ENCODE data around the gene ZFAND6.
"Not testable (repeated sequence)": the region's sequence is repeated elsewhere in the genome, so short reads cannot be mapped to it uniquely, and the experiment has no call there.

Gene ZFAND6

DNA sequence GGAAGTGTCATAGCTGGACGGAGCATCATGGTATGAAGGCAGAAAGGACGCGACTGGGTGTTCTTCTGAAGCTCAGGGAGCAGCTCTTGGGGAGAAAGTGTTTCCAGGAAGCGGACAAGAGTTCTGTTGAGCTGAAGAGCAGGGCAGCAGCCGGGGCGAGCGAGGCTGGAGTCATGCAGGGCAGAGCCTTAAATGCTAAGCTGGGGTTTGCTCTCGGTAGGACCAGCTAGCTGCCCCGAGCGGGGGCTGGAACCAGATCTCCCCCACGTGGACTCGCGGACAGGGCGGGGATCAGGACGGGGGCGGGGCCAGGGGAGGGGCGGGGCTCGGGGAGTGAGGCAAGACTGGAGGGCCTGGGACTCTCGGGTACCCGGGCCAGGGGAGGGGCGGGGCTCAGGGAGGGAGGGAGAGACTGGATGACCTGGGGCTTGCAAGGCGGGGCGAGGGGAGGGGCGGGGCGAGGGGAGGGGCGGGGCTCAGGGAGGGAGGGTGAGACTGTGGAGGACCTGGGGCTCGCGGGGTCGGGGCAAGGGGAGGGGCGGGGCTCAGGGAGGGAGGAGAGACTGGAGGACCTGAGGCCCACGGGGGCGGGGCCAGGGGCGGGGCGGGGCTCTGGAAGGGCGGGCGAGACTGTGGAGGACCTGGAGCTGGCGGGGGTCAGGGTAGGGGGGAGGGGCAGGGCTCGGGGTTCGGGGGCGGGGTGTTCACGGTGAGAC, 92.9 kb downstream of the ZFAND6 start:
- peak; percentile 56 to 72 for DNase-seq

DNA sequence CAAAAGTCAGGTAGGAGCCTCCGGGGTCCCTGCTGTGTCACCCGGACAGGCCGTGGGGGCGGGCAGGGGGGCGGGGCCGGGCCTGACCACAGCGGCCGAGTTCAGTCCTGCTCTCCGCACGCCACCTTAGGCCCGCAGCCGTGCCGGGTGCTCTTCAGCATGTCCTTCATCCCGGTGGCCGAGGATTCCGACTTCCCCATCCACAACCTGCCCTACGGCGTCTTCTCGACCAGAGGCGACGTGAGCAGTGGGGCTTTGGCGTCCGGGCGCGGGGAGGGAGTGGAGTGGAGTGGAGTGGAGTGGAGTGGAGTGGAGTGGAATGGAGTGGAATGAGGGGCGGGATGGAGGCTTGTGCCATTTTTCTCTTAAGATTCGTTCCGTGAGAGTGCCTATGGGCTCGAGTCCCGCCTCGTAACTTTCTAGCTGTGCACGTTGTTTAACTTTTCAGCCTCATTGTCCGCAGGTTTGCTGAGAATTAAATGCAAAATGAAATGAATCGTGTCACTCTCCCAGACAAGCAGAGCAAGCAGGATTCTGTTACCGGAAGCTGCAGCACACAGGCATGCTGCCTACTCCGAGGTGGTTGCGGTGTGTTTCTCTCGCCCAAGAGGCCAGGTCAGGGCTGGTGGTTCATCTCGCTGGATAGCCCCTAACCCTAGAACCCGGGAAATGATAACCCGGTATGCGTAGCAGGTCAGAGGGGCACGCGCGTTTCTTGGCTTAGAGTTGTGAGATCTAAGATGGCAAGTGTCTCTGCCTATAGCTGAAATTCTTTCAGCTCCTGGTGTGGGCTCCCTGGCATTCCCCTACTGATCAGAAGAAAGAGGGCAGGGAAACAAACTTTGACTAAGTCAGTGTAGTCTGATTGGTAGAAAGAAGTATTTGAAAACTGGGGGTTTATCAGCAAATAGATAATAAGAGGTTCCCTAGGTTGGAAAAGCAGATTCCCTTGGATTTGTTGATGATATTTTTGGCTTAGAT, 93.7 kb downstream of the ZFAND6 start, which contains the start of gene FAH:
Gene FAH, plus strand, starts transcription at position 104 of the 981 bp plus-strand sequence. Its CDS starts 56 bp downstream, at position 160.
- no peak for DNase-seq

DNA sequence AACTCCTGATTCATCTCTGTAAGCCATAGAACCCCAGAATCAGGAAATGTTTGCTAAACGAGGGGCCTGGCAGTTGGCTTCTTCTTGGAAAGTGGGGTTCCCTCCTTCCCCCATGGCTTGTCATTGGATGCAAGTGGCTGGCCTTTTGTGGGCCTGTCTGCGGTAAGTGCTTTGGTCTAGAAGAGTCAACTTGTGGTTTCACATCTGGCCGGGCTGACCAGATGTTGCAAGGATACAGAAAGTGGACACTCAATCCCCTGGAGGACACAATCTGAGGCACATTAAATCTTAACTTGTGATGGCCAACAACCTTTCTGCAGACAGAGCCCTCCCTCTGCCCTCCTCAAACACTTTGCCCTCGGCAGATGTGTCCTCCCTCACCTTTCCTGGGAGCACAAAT, 94.4 kb downstream of the ZFAND6 start:
- DNase-seq, result no peak

DNA sequence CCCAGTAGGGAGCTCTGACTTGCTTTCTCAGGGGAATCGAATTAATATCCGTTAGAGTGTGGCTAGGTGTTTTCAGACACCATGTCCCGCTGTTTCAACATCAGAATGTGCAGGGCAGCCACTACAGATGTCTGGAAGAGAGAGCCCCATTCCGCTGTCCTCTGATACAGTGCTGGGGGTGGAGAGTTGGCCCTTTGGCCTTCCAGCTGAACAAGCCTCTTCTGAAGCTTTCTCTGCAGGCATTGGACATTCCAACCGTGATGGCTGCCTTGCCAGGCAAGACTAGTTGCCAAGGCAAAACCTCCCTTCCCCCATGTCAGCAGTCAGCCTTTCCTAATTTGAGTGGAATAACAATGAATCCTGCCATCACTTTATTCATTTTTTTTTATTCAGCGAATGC, 94.9 kb downstream of the ZFAND6 start:
- DNase-seq, result no peak

DNA sequence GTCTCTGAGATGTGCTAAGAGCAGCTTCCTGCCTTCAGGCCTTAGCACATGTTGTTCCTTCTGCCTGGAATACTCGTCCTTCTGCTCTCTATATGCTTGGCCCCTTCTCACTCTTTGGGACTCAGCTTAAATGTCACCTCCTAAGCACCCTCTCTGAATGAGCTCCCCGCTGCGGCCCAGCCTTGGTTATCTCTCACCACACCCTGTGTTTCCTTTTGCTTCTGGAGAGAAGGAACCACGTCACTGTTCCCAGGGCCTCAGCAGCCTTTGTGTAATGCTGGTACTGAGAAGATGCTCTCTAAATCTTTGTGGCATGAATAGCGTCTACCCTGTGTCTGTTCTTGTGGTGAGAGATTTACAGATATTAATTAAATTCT, 95.5 kb downstream of the ZFAND6 start:
- DNase-seq, result no peak

DNA sequence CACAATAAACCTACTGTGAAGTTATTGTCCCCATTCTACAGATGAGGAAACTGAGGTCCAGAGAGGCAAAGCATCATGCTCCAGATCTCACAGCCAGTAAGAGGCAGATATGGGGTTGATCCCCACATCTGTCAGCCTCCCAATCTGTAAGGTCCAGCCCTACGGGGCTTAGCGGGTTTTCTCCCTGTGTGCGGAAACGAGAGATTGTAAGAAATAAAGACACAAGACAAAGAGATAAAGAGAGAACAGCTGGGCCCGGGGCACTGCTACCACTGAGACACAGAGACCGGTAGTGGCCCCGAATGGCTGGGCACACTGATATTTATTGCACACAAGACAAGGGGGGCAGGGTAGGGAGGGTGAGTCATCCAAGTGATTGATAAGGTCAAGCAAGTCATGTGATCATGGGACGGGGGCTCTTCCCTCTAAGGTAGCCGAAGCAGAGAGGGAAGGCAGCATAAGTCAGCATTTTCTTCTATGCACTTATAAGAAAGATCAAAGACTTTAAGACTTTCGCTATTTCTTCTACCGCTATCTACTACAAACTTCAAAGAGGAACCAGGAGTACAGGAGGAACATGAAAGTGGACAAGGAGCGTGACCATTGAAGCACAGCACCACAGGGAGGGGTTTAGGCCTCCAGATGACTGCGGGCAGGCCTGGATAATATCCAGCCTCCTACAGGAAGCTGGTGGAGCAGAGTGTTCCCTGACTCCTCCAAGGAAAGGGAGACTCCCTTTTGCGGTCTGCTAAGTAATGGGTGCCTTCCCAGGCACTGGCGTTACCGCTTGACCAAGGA, 96.1 kb downstream of the ZFAND6 start:
- not testable (repeated sequence) for DNase-seq

DNA sequence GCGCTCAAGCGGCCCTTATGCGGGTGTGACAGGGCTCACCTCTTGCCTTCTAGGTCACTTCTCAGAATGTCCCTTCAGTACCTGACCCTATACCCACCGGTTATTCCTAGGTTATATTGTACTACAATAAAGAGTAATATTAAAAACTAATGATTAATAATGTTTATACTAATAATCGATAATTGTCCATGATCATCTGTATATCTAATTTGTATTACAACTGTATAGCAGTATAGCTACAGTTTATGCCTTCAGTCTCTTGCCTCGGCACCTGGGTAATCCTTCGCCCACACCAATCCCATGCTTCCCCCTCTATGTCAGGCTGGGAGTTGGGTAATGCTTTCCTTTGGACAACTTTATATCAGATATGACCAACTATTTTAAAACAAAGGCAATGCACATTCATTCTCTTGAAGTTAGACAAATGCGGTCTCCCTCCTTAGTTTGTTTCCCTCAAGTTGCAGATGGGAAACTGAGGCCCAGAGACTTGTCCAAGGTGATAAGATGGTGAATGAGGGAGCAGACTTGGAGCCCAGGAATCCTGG, 96.8 kb downstream of the ZFAND6 start:
- no peak for DNase-seq

DNA sequence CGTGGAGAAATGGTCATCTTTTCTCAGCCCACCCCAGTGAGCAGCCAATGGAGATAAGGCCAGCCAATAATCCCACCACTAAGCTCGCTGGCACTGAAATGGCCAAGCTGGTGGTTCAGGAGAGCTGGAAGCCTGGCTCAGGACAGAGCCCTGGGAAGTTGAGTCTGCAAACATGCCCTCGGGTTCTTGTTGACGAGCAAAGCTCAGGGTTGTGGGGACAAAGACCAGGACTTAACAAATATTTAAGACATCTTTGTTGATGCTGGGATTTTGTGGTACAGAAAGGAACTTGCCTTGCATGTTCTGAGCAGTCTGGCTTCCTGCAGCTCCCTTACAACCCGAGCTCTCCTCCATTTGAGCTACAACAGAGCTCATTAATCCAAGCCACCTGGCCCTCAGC, 97.7 kb downstream of the ZFAND6 start:
- DNase-seq, result no peak

DNA sequence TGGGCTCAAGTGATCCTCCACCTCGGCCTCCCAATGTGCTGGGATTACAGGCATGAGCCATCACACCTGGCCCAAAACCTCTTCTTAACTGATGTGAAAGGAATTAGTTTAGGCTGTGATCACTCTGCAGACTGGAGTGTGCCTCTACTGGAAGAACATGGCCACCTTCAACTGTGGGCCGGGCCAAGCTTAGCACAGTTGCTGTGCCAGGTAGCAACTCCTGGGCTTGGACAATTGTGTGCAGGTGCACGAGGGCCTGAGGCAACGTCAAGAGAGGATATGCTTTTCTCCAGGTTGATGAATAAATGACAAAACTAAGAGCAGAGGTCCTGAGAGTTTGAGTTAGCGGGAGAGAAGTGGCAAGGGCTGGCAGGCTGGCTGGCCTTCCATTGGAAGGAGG, 99.8 kb downstream of the ZFAND6 start:
- no peak for DNase-seq

DNA sequence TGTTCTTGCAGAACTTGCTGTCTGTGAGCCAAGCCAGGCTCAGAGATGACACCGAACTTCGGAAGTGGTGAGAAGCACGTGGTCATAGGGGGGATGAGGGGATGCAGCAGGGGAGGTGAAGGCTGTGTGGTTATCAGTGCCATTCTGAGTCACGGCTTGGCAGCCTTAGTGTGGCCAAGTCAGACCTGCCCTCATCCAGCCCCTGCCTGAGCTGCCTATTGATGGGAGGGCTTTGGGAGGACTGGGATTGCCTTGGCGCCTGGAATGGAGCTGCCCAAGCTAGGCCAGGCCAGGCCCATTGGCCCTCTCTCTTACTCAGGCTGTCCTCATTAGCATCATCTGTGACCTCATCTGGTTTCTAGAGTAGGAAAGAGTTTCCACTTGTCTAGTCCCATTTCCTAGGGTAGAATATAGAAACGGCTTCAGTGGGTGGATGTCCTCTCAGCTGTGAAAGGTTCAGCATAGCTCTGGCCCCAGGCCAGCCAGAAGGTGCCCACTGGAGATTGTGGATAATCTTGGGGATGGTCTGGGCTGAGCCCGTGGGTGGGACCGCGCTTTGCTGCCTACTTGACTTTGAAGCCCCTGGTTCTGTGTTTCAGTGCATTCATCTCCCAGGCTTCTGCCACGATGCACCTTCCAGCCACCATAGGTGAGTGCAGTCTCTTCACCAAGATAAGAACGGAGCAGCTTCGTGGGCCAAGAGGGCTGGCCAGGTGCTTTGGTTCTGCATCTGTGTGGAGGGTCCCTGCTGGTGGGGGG, 100.5 kb downstream of the ZFAND6 start:
- DNase-seq, result no peak

DNA sequence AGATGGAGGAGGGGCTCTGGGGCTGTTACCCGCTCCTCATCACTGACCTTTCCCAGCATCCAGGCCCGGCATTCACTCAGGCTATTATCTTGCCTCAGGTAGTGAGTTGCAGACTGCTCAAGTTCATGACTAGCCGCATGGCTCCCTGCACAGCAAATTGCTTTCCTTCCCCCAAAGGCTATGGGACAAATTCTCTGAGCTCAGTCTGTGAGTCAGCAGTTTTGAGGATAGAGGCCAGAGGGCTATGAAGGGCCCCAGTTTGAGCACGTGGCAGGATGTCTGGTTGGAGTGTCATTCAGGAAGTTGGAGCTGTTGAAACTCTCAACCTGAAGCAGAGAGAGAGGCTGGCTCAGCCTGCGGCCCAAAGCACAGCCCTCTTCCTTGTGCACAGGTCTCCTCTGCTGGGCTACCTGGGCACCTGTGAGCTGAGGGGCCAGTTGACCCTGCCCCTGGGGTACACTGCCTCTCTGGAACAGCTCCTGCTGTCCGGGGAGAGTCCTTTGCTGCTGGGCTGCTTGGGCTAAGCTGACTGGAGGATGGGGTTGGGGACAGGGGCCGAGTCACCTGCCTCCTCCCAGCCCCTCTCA, 101.2 kb downstream of the ZFAND6 start:
- no peak for DNase-seq

DNA sequence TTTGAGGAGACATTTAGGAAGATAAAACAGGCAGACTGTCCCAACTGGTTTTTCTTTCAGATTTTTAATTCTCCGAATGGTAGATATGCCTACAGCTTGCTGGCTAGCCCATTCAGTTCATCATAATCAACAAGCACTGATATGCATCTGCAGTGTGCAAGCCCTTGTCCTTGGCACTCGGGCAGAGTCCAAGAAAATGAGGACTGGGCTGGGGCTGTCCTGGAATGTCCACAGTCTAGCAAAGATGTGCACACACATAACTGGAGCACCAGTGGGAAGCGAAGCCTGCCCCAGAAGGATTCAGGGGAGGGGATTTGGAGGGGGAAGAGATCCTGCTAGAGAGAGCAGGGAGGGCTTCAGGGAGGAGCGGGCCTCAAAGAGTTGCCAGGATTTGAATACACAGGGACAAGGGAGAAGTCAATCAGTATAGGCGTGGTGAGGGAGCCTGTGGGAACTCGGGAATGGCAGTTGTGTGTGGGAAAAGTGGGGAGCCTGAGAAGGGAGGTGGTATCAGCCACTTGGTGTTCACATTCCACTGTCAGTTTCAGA, 102.1 kb downstream of the ZFAND6 start:
- no peak for DNase-seq

DNA sequence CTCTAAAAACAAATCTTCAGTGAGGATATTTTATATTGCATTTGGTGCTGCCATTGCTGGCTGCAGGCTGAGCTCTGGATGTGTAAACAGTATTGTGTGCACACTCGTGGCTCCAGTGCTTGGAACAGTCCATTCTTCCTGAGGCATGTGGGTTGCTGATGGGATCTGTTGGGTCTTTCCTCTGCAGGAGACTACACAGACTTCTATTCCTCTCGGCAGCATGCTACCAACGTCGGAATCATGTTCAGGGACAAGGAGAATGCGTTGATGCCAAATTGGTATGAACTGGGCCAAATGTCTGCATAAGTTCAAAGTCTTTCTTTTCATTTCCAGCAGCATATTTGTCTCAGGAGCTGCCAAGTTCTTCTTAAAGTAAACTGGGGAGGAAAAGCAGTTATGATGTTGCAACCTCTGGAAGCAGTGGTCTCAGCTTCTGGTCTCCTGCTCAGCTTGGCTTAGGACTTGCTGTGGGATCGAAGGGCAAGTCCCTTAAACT, 102.6 kb downstream of the ZFAND6 start:
- no peak for DNase-seq

DNA sequence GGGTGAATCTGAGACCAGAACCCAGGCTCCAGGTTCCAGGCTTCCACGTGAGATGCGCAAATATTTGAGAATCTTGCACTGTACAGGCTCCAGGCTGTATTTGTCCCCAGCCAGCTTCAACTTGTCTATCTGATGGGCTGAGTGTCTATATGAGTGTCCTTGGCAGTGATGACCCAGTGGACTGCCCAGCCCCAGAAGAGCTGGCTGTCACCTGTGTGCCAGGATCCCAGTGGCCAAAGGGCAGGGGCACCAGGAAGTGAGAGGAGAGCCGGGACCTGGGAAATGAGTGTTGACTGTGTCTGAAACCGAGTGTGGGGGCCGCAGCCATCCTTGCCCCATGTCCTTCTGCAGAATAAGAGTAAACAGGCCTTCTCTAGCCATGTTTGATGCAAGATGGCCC, 103.7 kb downstream of the ZFAND6 start:
- no peak for DNase-seq

DNA sequence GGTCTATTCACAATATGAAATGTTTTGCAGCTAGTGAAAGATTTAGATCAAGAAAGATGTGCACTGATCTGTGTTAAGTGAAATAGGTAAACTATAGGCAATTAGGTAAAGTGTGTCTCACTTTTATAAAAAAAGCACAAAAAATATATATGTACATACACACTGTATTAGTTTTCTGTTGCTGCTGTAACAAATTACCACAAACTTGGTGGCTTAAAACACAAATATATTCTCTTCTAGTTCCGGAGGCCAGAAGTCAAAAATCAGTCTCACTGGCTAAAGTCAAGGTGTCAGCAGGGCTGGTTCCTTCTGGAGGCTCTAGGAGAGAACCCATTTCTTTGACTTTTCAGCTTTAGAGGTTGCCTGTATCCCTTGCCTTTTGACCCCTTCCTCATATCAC, 104.4 kb downstream of the ZFAND6 start:
- no peak for DNase-seq

DNA sequence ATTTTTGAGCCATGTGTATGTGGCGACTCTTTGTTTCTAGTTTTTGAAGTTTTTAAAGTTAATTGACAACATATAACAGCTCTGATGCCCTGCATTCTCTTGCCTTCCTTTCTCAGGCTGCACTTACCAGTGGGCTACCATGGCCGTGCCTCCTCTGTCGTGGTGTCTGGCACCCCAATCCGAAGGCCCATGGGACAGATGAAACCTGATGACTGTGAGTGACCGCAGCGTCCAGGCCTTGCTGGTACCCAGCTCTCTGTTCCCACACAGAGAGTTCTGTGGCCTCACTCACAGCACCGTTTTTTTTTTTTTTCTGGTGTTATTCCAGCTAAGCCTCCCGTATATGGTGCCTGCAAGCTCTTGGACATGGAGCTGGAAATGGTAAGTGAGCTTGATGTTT, 108.5 kb downstream of the ZFAND6 start:
- DNase-seq, result no peak

DNA sequence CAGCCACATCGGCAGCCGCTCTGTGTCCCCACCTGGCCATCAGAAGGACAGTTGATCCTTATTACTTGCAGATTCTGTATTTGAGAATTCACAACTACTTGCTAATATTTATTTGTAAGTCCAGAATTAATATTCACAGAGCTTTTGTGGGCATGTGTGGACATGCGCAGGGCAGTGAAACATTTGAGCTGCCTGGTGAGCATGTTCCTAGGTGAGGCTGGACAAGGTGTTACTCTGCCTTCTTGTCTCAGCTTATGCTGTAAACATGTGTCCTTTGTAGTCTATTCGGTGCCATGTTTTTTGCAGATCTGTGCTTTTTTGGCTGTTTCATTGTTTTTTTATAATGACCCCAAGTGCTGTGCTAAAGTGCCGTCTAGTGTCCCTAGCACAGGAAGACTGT, 108.9 kb downstream of the ZFAND6 start:
- no peak for DNase-seq

DNA sequence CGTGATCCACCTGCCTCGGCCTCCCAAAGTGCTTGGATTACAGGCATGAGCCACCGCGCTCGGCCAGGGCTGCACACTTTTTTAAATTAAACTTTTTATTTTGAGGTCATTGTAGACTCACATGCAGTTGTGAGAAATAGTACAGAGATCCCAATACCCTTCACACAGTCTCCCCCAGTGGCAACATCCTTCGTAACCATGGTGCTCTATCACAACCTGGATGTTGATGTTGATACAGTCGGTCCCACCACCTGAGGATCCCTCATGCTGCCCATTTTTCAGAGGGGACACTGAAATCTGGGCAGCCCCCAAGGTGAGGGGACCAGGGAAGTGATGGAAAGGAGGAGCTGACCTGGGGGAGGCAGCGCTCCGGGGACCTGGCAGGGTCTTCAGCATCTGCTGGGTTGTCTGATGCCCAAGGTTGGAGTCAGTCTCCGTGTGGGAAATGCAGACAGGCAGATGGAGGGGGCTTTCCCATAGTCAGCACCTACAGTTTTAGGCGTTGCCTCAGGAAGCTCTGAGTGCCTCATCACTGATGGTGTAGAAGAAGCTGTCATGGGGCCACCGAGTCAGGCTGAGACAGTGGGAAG, 110.4 kb downstream of the ZFAND6 start:
- no peak for DNase-seq

DNA sequence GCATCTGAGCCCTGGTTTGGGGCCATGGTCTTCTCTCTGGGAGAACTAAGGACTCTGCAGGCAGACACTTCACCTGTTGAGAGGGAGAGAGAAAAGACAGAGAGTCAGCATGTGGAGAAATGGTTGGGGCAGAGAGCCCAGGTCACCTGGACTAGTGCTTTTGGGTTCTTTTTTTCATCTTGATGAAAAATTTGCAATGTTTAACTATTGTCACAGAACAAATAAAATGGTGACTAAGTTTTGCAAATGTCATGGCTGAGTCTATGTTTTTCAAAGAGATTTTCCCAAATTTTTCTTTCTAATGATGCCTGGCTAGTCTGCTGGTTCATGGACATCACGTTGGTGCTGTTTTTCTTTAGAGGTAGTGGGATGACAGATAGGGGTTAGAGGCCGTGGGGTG, 111.1 kb downstream of the ZFAND6 start:
- no peak for DNase-seq

DNA sequence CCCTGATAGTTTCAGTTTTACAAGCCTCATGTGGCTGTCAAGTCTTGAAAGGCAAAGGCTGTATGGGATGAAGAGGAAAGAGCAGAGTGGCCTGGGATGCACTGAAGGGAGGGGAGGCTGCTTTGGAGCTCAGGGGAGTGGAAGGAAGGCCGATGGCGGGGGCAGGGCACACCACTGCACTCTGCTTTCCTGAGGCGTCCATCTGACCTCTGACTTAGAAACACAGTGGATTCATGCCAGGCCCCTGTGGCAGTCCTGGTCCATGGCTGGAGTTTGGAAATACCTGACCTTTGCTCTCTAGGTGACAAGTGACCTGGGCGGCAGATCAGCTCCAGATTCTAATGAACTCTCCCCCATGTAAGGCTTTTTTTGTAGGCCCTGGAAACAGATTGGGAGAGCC, 112.3 kb downstream of the ZFAND6 start:
- no peak for DNase-seq

DNA sequence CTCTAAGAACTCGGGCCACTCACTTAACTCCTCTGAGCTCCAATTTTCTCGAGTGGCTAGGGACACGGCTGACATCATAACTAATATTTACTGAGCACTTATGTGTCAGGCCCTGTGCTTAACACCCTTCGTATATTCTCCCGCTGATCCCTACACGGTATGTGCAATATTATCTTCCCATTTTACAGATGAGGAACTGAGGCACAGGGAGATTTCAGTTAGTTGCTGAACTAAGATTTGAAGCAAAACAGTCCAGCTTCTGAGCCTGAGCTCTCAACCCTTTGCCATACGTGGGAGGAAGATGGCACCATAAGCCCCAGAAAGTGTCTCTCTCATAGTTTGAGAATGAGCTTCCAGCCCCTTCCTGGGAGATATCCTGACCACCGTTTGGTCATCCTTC, 112.9 kb downstream of the ZFAND6 start:
- no peak for DNase-seq

All from NCI-H2081 (cell line).